DMS 273 (cell line): ENCODE results near the gene GPX2.

Experiments used
- DNase-seq: peaks from one replicate; lab custom pipeline; 2025; ENCODE audit not compliant: unreplicated experiment; lab: John Stamatoyannopoulos, UW

GPX2 gene

DNA sequence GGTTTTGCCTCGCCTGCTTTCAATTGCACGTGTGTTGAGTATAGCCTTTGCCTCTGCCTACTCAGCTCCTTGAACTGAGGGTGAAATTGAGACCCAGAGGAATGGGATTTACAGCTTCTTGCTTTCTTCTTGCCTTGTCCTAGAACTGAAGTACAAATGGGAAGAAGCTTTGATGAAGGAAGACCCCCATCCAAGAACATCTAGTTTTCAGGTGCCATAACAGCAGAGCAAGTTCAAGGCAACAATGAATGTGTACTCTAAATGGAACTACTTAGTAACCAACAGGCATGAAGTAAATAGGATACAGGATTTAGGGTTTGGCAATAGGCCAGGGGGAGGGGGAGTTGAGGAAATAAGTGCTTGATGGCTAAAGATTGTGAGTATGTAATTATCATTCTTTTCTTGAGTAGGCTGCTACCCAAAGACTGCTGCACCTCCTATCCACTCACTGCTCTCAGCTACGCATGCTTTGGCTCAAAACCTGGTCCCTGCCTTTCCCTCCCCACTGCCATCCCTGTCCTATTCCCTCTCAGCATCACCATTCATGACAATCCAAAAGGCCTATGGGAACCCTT lies 2.1 kb downstream of the GPX2 start:
- no peak for DNase-seq

- DNase-seq, result no peak
Observed at GRCh38 chr14:64939817-64940190, 2.7 kb downstream of the GPX2 start.

- no peak for DNase-seq
Observed at GRCh38 chr14:64938972-64939816, 3.4 kb downstream of the GPX2 start.

GRCh38 chr14:64937821-64938193 lies 4.7 kb downstream of the GPX2 start:
- DNase-seq, result peak; percentile 25

- no peak for DNase-seq
Observed at GRCh38 chr14:64937171-64937820, 5.2 kb downstream of the GPX2 start.

DNA sequence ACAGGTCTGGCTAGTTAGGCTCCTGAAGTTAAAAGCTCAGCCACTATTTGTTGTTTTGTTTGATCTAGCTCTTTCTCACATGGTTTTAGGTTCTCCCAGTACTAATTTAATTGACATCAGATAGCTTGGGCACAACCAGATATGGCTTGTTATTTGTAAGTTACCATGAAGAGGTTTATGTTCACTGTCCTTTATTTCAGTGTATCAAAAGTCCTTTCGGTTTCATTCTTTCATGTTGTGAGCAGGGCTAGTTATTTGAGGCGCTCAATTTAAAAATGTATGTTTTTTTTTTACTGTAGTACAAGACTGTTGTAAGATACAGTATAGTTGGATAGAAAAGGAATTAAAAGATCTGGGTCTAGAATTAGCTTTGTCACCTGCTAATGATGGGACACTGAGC lies 7.0 kb downstream of the GPX2 start:
- DNase-seq, result no peak

DNA sequence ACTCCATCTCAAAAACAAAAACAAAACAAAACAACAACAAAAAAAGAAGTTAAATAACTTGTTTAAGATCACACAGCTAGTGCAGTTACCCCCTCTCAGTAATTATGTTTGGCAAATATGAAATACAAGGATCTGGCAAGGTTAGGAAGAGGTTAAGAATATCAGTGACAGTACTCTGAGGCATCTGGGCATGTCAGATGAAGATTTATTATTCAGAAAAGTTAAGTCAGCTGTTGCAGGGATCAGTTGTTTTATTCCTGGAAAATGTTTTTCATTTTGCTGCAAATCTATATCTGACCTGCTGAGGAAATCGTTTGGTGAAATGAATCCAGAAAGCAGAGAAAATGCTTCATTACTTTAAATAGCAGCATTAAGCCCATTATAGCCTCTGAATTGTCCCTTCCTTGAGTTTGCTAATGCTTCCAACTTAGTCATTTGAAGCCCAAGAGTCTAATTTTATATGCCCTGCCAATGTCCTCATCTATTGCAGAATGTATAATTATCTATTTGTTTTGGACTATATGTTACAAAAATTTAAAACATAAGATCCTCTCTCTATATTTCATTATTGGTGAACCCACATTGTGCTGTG lies 8.1 kb downstream of the GPX2 start:
- no peak for DNase-seq

DNA sequence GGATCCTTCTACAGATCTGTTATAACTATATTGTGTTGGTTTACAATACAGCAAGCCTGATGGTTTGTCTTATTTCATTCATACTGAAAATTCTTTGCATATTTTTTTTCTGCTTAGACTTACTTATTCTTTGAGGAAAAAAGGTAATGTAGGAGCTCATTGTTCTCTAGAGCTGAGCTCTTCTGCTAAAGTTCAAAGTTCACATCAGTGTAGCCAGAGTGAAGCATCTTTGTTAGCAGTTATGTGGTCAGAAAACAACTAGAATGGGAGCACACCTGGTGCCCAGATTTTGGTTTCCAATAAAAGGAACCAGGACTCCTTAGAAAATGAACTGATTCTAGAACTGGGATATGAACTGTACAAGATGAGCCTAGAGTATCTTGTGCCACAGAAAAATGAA lies 10.3 kb downstream of the GPX2 start:
- DNase-seq, result no peak

DNA sequence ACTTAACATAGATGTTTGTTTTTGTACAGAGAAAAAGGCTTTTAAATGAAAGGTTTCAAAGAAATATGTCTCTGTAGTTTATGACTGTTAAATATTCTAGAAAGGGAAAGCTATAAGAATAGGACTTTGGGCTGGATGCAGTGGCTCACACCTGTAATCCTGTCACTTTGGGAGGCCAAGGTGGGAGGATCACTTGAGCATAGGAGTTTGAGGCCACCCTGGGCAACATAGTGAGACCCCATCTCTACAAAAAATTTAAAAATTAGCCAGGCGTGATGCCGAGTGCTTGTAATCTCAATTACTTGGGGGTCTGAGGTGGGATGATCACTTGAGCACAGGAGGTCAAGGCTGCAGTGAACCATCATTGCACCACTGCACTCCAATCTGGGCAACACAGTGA lies 11.4 kb downstream of the GPX2 start:
- DNase-seq, result no peak

GRCh38 chr14:64930085-64930843 lies 12.3 kb downstream of the GPX2 start:
- DNase-seq, result no peak

DNA sequence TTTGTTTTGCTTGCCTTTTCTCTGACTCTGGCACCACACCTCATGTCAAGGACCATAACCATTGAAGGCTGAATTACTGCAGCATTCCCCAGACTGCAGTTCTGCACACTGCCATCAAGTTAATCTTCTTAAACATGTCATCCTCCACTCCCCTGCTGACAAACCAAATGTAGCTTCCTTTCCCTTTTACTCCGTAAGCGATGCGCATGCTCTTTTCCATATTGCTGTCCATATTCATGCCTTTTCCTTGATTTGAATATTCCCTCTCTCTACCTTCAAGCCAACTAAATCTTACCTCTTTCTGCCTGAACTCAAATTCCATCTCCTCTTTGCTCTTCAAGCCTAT lies 13.6 kb downstream of the GPX2 start:
- DNase-seq, result no peak

GRCh38 chr14:64928239-64929013 lies 14.1 kb downstream of the GPX2 start:
- no peak for DNase-seq

GRCh38 chr14:64927031-64927430 lies 15.5 kb downstream of the GPX2 start:
- DNase-seq, result no peak

DNA sequence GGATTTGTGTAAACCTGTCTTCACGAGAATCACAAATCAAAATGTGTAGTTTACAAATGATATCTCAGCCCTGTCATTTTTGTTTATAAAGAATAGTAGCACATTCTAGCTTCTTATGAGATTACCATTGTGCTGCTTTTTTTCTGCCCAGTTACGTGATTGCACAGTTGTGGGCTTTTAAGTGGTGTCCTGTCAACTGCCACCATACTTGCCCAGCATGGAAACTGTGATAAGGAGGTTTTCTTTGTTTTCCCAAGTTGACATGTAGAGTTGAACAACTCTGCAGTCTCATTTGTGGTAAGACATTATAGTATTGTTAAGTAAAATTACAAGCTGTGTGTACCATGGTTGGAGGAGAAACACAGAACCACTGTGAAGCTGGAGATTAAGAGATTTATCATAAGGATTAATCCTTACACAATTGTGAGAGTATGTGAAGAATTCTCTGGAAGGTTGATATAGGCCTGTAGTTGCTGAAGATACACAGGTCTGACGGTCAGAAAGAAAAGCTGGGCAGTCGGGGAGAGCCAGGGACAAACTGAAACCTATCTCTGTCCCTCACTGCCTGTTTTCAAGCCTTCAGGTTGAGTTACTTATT lies 16.0 kb downstream of the GPX2 start:
- no peak for DNase-seq

DNA sequence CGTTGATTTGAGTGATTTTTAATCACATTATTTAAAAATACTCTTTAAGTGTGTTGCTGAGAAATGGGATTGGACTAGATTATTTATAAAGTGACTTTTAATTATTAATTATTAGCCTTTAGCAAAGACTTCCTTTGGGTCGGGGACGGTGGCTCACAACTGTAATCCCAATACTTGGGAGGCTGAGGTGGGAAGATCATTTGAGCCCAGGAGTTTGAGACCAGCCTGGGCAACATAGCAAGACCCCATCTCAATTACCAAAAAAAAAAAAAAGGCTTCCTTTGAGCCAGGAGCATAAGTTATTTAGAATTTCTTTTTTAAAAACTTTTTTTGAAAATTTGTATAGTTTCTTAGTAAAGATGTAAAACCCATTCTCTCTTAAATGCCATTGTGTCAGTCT lies 19.5 kb downstream of the GPX2 start:
- DNase-seq, result no peak

- no peak for DNase-seq
Observed at GRCh38 chr14:64920465-64920864, 22.1 kb downstream of the GPX2 start.

DNA sequence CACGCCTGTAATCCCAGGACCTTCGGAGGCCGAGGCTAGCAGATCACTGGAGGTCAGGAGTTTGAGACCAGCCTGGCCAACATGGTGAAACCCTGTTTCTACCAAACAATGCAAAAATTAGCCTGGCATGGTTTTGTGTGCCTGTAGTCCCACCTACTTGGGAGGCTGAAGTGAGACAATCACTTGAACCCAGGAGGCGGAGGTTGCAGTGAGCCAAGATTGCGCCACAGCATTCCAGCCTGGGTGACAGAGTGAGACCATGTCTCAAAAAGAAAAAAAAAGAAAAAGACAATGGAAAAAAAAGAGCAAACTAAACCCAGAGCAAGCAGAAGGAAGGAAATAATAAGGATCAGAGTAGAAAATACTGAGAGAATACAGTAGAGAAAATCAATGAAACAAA lies 22.9 kb downstream of the GPX2 start:
- no peak for DNase-seq

- DNase-seq, result no peak
Observed at GRCh38 chr14:64919215-64919614, 23.3 kb downstream of the GPX2 start.

DNA sequence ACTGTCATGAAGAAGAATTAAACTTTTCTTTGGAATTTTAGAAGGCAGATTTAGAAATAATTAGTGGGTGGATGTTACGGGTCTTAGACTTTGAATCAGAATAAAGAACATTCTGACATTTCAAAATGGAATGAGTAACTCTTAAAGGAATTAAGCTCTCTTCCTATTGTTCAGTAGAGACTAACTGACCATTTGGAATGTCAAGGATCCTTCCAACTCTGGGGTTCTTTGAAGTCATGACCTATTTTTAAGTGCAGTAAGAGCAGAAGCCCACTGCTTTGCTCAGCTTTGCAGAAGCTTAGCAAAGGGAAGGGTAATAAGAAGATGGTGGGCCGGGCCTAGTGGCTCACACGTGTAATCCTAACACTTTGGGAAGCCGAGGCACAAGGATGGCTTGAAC lies 24.3 kb downstream of the GPX2 start:
- no peak for DNase-seq

DNA sequence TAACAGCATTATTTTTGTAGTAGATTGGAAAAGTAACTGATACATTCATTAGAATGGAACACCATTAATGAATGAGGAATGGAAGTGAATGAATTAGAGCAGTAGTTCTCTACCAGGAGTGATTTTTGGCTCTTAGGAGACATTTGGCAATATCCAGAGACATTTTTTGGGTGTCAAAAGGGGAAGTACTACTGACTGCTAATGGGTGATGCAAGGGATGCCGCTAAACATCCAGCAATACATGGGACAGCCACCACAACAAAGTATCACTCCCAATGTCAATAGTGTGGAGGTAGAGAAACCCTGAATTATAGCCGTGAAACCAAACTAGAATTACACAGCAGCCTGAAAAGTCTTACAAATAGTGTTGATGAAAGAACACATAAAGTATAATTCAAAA lies 26.7 kb downstream of the GPX2 start:
- no peak for DNase-seq
